ENCODE results near the gene CALM3.

CALM3 gene

GRCh38 chr19:46596008-46596407 lies 5.1 kb upstream of the CALM3 start:
- Histone ChIP-seq H3K9me3 (ENCODE audit: insufficient read depth, low read depth, low read length) (no peaks in the 10 kb centered on the region), H3K4me2 (ENCODE audit: low read depth, low read length, poor library complexity, severe bottlenecking) (no peak overlapping the region), H3K79me2 (ENCODE audit: insufficient read depth, low read length) (no peaks in the 10 kb centered on the region), H3K9ac (ENCODE audit: low read depth, low read length, poor library complexity, severe bottlenecking) (no peak overlapping the region), H4K20me1 (ENCODE audit: insufficient read depth, low read length, poor library complexity, severe bottlenecking) (no peaks in the 10 kb centered on the region), H3F3A (ENCODE audit: low read depth) (no peaks in the 10 kb centered on the region), H2AFZ (ENCODE audit: low read length) (no peak overlapping the region), H3K9me2 (replicated peaks; ENCODE audit: low read depth, low read length) (no peaks in the 10 kb centered on the region), H3K36me3 (ENCODE audit: insufficient read depth, low read length) (no peaks in the 10 kb centered on the region), H3K4me1 (ENCODE audit: insufficient read depth, low read length, poor library complexity, severe bottlenecking) (peaks cover 4% of the 10 kb centered on the region), H3K4me3 (ENCODE audit: low read length, poor library complexity, severe bottlenecking) (no peak overlapping the region), H3K27me3 (ENCODE audit: insufficient read depth, low read length, poor library complexity, severe bottlenecking) (no peaks in the 10 kb centered on the region)
- no peak for TF ChIP-seq CTCF (conservative IDR thresholded peaks at IDR 0.05; ENCODE audit: low read length)
- TF ChIP-seq EZH2phosphoT487 (IDR thresholded peaks at IDR 0.05; ENCODE audit: borderline replicate concordance) = no peak

GRCh38 chr19:46598372-46598917 lies 2.7 kb upstream of the CALM3 start:
- no peaks in the 10 kb centered on the region for H3K9me2 ChIP-seq (replicated peaks; ENCODE audit: low read depth, low read length)
- no peak overlapping the region for H3K9ac ChIP-seq (ENCODE audit: low read depth, low read length, poor library complexity, severe bottlenecking)
- no peak overlapping the region for H2AFZ ChIP-seq (ENCODE audit: low read length)
- no peaks in the 10 kb centered on the region for H3K9me3 ChIP-seq (ENCODE audit: insufficient read depth, low read depth, low read length)
- TF ChIP-seq CTCF (conservative IDR thresholded peaks at IDR 0.05; ENCODE audit: low read length) (no peak), EZH2phosphoT487 (IDR thresholded peaks at IDR 0.05; ENCODE audit: borderline replicate concordance) (no peak)
- H3K36me3 ChIP-seq (ENCODE audit: insufficient read depth, low read length) = peaks cover 3% of the 10 kb centered on the region; the same call in 1 of the 2 replicates
- H3K4me2 ChIP-seq (ENCODE audit: low read depth, low read length, poor library complexity, severe bottlenecking) = no peak overlapping the region
- peaks cover 15% of the 10 kb centered on the region for H3K4me1 ChIP-seq (ENCODE audit: insufficient read depth, low read length, poor library complexity, severe bottlenecking)
- peaks cover 6% of the 10 kb centered on the region for H3K27me3 ChIP-seq (ENCODE audit: insufficient read depth, low read length, poor library complexity, severe bottlenecking)
- H3K4me3 ChIP-seq (ENCODE audit: low read length, poor library complexity, severe bottlenecking) = no peak overlapping the region
- no peaks in the 10 kb centered on the region for H3F3A ChIP-seq (ENCODE audit: low read depth)
- peaks cover 23% of the 10 kb centered on the region for H3K79me2 ChIP-seq (ENCODE audit: insufficient read depth, low read length)
- peaks cover 21% of the 10 kb centered on the region for H4K20me1 ChIP-seq (ENCODE audit: insufficient read depth, low read length, poor library complexity, severe bottlenecking)

GRCh38 chr19:46599716-46600373 lies 1.3 kb upstream of the CALM3 start:
- Histone ChIP-seq H3K4me2 (ENCODE audit: low read depth, low read length, poor library complexity, severe bottlenecking) (peak overlapping the region; percentile 75), H2AFZ (ENCODE audit: low read length) (peak overlapping the region; percentile 100), H3K79me2 (ENCODE audit: insufficient read depth, low read length) (peaks cover 37% of the 10 kb centered on the region), H4K20me1 (ENCODE audit: insufficient read depth, low read length, poor library complexity, severe bottlenecking) (peaks cover 35% of the 10 kb centered on the region), H3K4me1 (ENCODE audit: insufficient read depth, low read length, poor library complexity, severe bottlenecking) (peaks cover 28% of the 10 kb centered on the region), H3K27me3 (ENCODE audit: insufficient read depth, low read length, poor library complexity, severe bottlenecking) (peaks cover 6% of the 10 kb centered on the region), H3K9ac (ENCODE audit: low read depth, low read length, poor library complexity, severe bottlenecking) (peak overlapping the region; percentile 100), H3K9me3 (ENCODE audit: insufficient read depth, low read depth, low read length) (no peaks in the 10 kb centered on the region), H3F3A (ENCODE audit: low read depth) (no peaks in the 10 kb centered on the region), H3K4me3 (ENCODE audit: low read length, poor library complexity, severe bottlenecking) (peak overlapping the region; percentile 100), H3K9me2 (replicated peaks; ENCODE audit: low read depth, low read length) (no peaks in the 10 kb centered on the region), H3K36me3 (ENCODE audit: insufficient read depth, low read length) (peaks cover 3% of the 10 kb centered on the region; the same call in 1 of the 2 replicates)
- TF ChIP-seq CTCF (conservative IDR thresholded peaks at IDR 0.05; ENCODE audit: low read length) = no peak
- no peak for TF ChIP-seq EZH2phosphoT487 (IDR thresholded peaks at IDR 0.05; ENCODE audit: borderline replicate concordance)

All from Loucy (cell line).